Panc1 (cell line): ENCODE measurements around the gene GSS. TPM values are rescaled to one million over a fixed set of nuclear protein-coding genes. Genes with fewer than 3 reads are reported as not detected.
A peak's percentile ranks its signal among the peaks of the same experiment; 100 is the strongest.

Experiments
- ATAC-seq: fragments of 200-7000 bp; cut with Tn5 transposase; 2 replicates; pipeline ENCODE4 v1.9.1; 2020; ENCODE audit warnings: mild to moderate bottlenecking, moderate library complexity
- BruUV-seq: library from RNA; stranded (reverse); fragments of 400-500 nt; replicated peaks from 2 replicates; lab custom pipeline; 2021; lab: Mats Ljungman, UMichigan
- CTCF ChIA-PET: fragments of 300-600 bp; sonication (Branson Sonifier 250); formaldehyde crosslinking; loops from one replicate; lab custom pipeline; 2022; ENCODE audit warnings: antibody characterized with exemption; lab: Charles Lee
- POLR2A ChIA-PET: fragments of 300-600 bp; sonication (Branson Sonifier 250); formaldehyde crosslinking; loops from one replicate; lab custom pipeline; 2022; ENCODE audit warnings: antibody characterized with exemption; lab: Charles Lee
- DNase-seq: peaks from one replicate; pipeline ENCODE4 v3.0.0-alpha.2; 2010; ENCODE audit warnings: low read depth, low spot score
- H3K27ac ChIP-seq: 2 replicates; pipeline ENCODE4 v1.5.1; 2011; ENCODE audit warnings: mild to moderate bottlenecking, low read length, inconsistent platforms
- H3K27me3 ChIP-seq: fragments of 200-500 bp; sonication (Bioruptor generic); 2 replicates; pipeline ENCODE4 v1.6.0; 2014; ENCODE audit warnings: low read length, inconsistent platforms; ENCODE audit not compliant: control insufficient read depth, insufficient read depth
- H3K36me3 ChIP-seq: fragments of 200-500 bp; sonication (Bioruptor generic); 2 replicates; pipeline ENCODE4 v1.5.1; 2014; ENCODE audit warnings: inconsistent platforms, mild to moderate bottlenecking, low read length, moderate library complexity; ENCODE audit not compliant: control insufficient read depth, insufficient read depth
- H3K4me1 ChIP-seq: 2 replicates; pipeline ENCODE4 v1.5.1; 2011; ENCODE audit warnings: inconsistent platforms, mild to moderate bottlenecking, low read length, moderate library complexity; ENCODE audit not compliant: control insufficient read depth, insufficient read depth
- H3K4me3 ChIP-seq, 2 experiments: 2 replicates each; pipeline ENCODE4 v1.5.1; 2011 to 2012; ENCODE audit warnings: low read depth in 2 of 2, low read length in 2 of 2, mild to moderate bottlenecking in 2 of 2, inconsistent platforms in 1 of 2, moderate library complexity in 1 of 2
- H3K9me3 ChIP-seq: fragments of 200-500 bp; sonication (Bioruptor generic); 2 replicates; pipeline ENCODE4 v1.5.1; 2014; ENCODE audit warnings: low read depth, mild to moderate bottlenecking, inconsistent platforms, low read length, moderate library complexity; ENCODE audit not compliant: control insufficient read depth, insufficient read depth
- CTCF ChIP-seq: fragments of 450-650 bp; IDR thresholded peaks from 2 replicates; pipeline ENCODE4 v1.5.1; 2017; ENCODE audit warnings: mild to moderate bottlenecking
- POLR2AphosphoS5 ChIP-seq: IDR thresholded peaks from 2 replicates; pipeline ENCODE4 v1.6.1; 2012; ENCODE audit warnings: mild to moderate bottlenecking, low read depth, low read length, moderate library complexity
- REST ChIP-seq, 2 experiments: IDR thresholded peaks; 2 replicates each; pipeline ENCODE4 v1.6.1; 2011 to 2012; ENCODE audit warnings: low read depth in 2 of 2, control low read depth in 1 of 2, low read length in 1 of 2, mild to moderate bottlenecking in 1 of 2, moderate library complexity in 1 of 2; ENCODE audit not compliant: insufficient read depth in 1 of 2
- SIN3A ChIP-seq: IDR thresholded peaks from 2 replicates; pipeline ENCODE4 v1.6.1; 2012; ENCODE audit warnings: low read depth, mild to moderate bottlenecking, low read length, moderate library complexity, borderline replicate concordance; ENCODE audit not compliant: insufficient read depth
- TCF7L2 ChIP-seq: IDR thresholded peaks from 2 replicates; pipeline ENCODE4 v1.6.1; 2011; ENCODE audit warnings: mild to moderate bottlenecking, low read depth, low read length, inconsistent platforms
- in situ Hi-C: cut with HindIII; loops from 2 replicates; pipeline ENCODE4 v1.10.0; 2016; ENCODE audit warnings: low sequenced_read_pairs, low pct_unique_long_range_greater_than_20kb
- intact Hi-C: fragments of 100-400 bp; cut with micrococcal nuclease; formaldehyde crosslinking; loops from one replicate; pipeline ENCODE4 v1.10.0; 2022; ENCODE audit not compliant: unreplicated experiment
- total RNA-seq: library from RNA; stranded (reverse); gene quantifications from one replicate; pipeline ENCODE4 v1.2.1, GENCODE V29; 2021; ENCODE audit not compliant: unreplicated experiment

GSS gene
- total RNA-seq, 1 experiment from 2014 or later: 64.8 TPM

- Histone ChIP-seq H3K27ac (no peak overlapping the region), H3K27me3 (no peaks in the 10 kb centered on the region), H3K36me3 (no peaks in the 10 kb centered on the region), H3K4me1 (peaks cover 11% of the 10 kb centered on the region), H3K9me3 (no peaks in the 10 kb centered on the region), H3K4me3 (no peak overlapping the region)
- intact Hi-C loops: no loop called here
- in situ Hi-C loops: no loop called here
- ATAC-seq (no peak), DNase-seq (no peak)
- ChIA-PET POLR2A (no interaction called here), CTCF (interaction anchor here (1.2 kb wide), 1 partner anchor 83 kb away, joined by 3 read pairs; no protein-coding TSS in a partner anchor)
- BruUV-seq: no TSS peak
- TF ChIP-seq POLR2AphosphoS5: no peak
- TF ChIP-seq CTCF: no peak
- no peak for TF ChIP-seq REST (IDR thresholded peaks at IDR 0.05; ENCODE audit: insufficient read depth in 1 of 2, low read depth in 2 of 2, low read length in 1 of 2)
- no peak for TF ChIP-seq SIN3A
- no peak for TF ChIP-seq TCF7L2
These were observed 1.3 kb upstream of the GSS start for GRCh38 chr20:34956751-34957472.

- H3K36me3 ChIP-seq: 0 out of 2 replicates have a peak, but pooled peaks cover 2% of the 10 kb centered on the region
- H3K4me1 ChIP-seq: peaks cover 11% of the 10 kb centered on the region
- no peaks in the 10 kb centered on the region for H3K27me3 ChIP-seq
- no peaks in the 10 kb centered on the region for H3K9me3 ChIP-seq
- CTCF ChIA-PET: interaction anchor here (1.0 kb wide), 1 partner anchor 82 kb away, joined by 9 read pairs; no protein-coding TSS in a partner anchor
- BruUV-seq: no TSS peak
- intact Hi-C loops (no loop called here), in situ Hi-C loops (no loop called here)
- peak overlapping the region; percentile 69 to 92 for H3K4me3 ChIP-seq
- DNase-seq (no peak), ATAC-seq (no peak)
- peak overlapping the region; percentile 93 for H3K27ac ChIP-seq
- TF ChIP-seq POLR2AphosphoS5 (no peak), SIN3A (no peak), TCF7L2 (no peak), CTCF (peak; percentile 32), REST (IDR thresholded peaks at IDR 0.05; ENCODE audit: insufficient read depth in 1 of 2, low read depth in 2 of 2, low read length in 1 of 2) (no peak)
- POLR2A ChIA-PET: interaction anchor here (0.6 kb wide), 1 partner anchor 329 kb away, joined by 5 read pairs; the partner anchor contains the start of gene EIF6
These were observed 444 bp upstream of the GSS start for GRCh38 chr20:34956041-34956458.
